NCI-H146 treated with DMSO at 0.1 percent for 48 hours (cell line): ENCODE results near the gene IFI35.

Experiments used
- DNase-seq: peaks from one replicate; lab custom pipeline; 2025; ENCODE audit not compliant: unreplicated experiment; lab: John Stamatoyannopoulos, UW

The IFI35 gene

GRCh38 chr17:43056051-43056450 is 49.5 kb downstream of the IFI35 start:
- no peak for DNase-seq

GRCh38 chr17:43062984-43063638 is 56.5 kb downstream of the IFI35 start:
- no peak for DNase-seq
